ENCODE results near the gene CDNF. TPM values are rescaled to one million over a fixed set of nuclear protein-coding genes. Genes with fewer than 3 reads are reported as not detected.

CDNF gene
- total and polyA plus RNA-seq, 3 donors from 2014 or later, result 10.0 to 46.7 (median 14.1) TPM

GRCh38 chr10:14772399-14772798, 65.4 kb downstream of the CDNF start:
- H3K9me3 ChIP-seq, result no peaks in the 10 kb centered on the region
- no peaks in the 10 kb centered on the region for H3K36me3 ChIP-seq (ENCODE audit: low read depth, missing control alignments)
- 42 to 48% methylated on average over 7 of the region's 7 CpGs for WGBS, 2 donors
- no peak for DNase-seq
- no peak overlapping the region for H3K27ac ChIP-seq
- H3K27me3 ChIP-seq, result no peaks in the 10 kb centered on the region
- TF ChIP-seq POLR2A (IDR thresholded peaks at IDR 0.05) (no peak), CTCF (IDR thresholded peaks at IDR 0.05) (no peak)
- intact Hi-C loops (cut with DNase I; ENCODE audit: low total_unique reads), result no loop called here
- H3K4me1 ChIP-seq, result no peaks in the 10 kb centered on the region
- H3K4me3 ChIP-seq, result no peak overlapping the region

- Histone ChIP-seq H3K9me3 (no peaks in the 10 kb centered on the region), H3K36me3 (ENCODE audit: low read depth, missing control alignments) (no peaks in the 10 kb centered on the region), H3K27ac (no peak overlapping the region), H3K27me3 (no peaks in the 10 kb centered on the region), H3K4me3 (no peak overlapping the region), H3K4me1 (no peaks in the 10 kb centered on the region)
- DNase-seq, result no peak
- intact Hi-C loops (cut with DNase I; ENCODE audit: low total_unique reads), result no loop called here
- no peak for TF ChIP-seq POLR2A (IDR thresholded peaks at IDR 0.05)
- WGBS, 2 donors, result 95 to 100% methylated on average over 2 of the region's 2 CpGs
These were observed 66.9 kb downstream of the CDNF start for GRCh38 chr10:14770927-14771326.

Other genes starting within 250 kb of the CDNF start
- gene FAM107B, start 63.1 kb downstream of the CDNF start, total RNA-seq, result 10 to 100 TPM; 71.7 to 82.8 TPM
- gene FAM107B, start 63.1 kb downstream of the CDNF start, polyA plus RNA-seq (ENCODE audit: insufficient read depth, low read depth, low replicate concordance), result 89.5 TPM
- 10 to 100 TPM; 20.5 to 24.6 TPM for gene HSPA14, start 269 bp upstream of the CDNF start, total RNA-seq
- 41.5 TPM for gene HSPA14, start 269 bp upstream of the CDNF start, polyA plus RNA-seq (ENCODE audit: insufficient read depth, low read depth, low replicate concordance)
- 10 to 100 TPM; 14.3 to 15.3 TPM for gene MSANTD7, start 269 bp upstream of the CDNF start, total RNA-seq
- gene MSANTD7, start 269 bp upstream of the CDNF start, polyA plus RNA-seq (ENCODE audit: insufficient read depth, low read depth, low replicate concordance), result 16.0 TPM
- gene SUV39H2, start 40.8 kb upstream of the CDNF start, total RNA-seq, result 10 to 100 TPM; 29.9 to 39.1 TPM
- gene SUV39H2, start 40.8 kb upstream of the CDNF start, polyA plus RNA-seq (ENCODE audit: insufficient read depth, low read depth, low replicate concordance), result 69.4 TPM
- gene DCLRE1C, start 116.1 kb upstream of the CDNF start, total RNA-seq, result 1 to 10 TPM; 4.6 to 5.1 TPM
- gene DCLRE1C, start 116.1 kb upstream of the CDNF start, polyA plus RNA-seq (ENCODE audit: insufficient read depth, low read depth, low replicate concordance), result 2.2 TPM
- gene MEIG1, start 121.4 kb upstream of the CDNF start, total RNA-seq, result 1 to 10 TPM; 3.6 to 7.8 TPM
- 33.1 TPM for gene MEIG1, start 121.4 kb upstream of the CDNF start, polyA plus RNA-seq (ENCODE audit: insufficient read depth, low read depth, low replicate concordance)
- 10 to 100 TPM in 1 of 2 donors, 1 to 10 TPM in 1; 6.1 to 11.1 TPM for gene OLAH, start 205.9 kb upstream of the CDNF start, total RNA-seq
- gene OLAH, start 205.9 kb upstream of the CDNF start, polyA plus RNA-seq (ENCODE audit: insufficient read depth, low read depth, low replicate concordance), result 50.6 TPM